Measurements from ENCODE around the gene CFDP1. TPM values are rescaled to one million over a fixed set of nuclear protein-coding genes. Genes with fewer than 3 reads are reported as not detected.

CFDP1 gene
- total RNA-seq, 2 experiments from 2014 or later: 37.6 to 41.3 TPM

DNA sequence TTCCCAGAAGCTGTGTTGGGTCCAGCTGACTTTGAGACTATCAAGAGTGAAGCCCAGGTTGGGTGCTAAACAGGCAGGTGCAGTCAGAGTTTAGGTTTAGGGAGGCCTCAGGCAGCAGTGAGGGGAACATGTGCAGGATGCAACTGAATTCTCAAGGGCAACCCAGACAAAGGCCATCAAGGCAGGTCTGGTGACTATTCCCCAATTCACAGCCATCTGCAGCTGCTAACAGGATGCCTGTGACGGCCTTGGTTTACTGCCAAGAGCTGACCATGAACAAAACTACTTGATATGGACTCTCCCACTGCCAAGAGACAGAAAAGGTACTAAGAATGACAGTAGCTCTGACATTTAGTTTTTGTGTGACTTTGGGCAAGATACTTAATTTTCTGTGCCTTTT is 136.7 kb downstream of the CFDP1 start:
- Mint-ChIP-seq H3K27ac (no peak overlapping the region), H3K4me3 (no peak overlapping the region), H3K9me3 (no peaks in the 10 kb centered on the region), H3K36me3 (peaks cover 61% of the 10 kb centered on the region), H3K4me1 (ENCODE audit: low read depth) (no peaks in the 10 kb centered on the region), H3K27me3 (no peaks in the 10 kb centered on the region)
- intact Hi-C loops (cut with micrococcal nuclease): no loop called here
- POLR2A ChIA-PET: no interaction called here
- no peak for DNase-seq
- CTCF ChIA-PET: no interaction called here

DNA sequence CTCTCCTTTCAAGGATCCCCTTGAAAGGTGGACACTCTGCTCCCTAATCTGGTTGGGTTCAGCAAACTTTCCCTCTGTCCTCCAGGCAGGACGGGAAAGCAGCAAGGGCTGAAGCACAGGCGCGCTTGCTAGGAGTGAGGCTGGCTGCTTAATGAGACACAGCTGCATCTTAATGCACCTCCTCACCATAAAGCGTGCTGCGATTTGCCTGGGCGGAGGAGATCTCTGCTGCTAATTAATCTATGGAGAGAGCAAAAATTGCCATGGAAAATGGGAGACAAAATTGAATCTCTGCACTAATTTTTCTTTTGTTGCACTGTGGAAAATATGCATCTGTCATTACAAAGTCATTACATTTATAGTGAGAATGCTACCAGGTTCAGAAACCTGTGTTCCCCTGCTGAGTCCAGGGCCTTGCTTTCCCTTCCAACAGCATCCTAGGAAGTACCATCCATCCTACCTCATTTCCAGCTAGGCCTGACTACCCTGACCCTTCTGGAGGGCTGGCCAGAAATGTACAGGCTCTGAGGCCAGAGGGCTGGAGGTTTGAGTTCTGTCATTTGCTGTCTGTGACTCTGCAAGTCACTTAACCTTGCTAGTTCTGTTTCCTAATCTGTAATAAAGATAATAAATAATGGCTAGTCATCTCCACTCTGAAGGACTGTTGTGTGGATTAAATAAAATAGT is 138.4 kb downstream of the CFDP1 start:
- Mint-ChIP-seq H3K27ac (no peak overlapping the region), H3K9me3 (no peaks in the 10 kb centered on the region), H3K36me3 (peaks cover 54% of the 10 kb centered on the region), H3K4me3 (no peak overlapping the region), H3K27me3 (no peaks in the 10 kb centered on the region), H3K4me1 (ENCODE audit: low read depth) (no peaks in the 10 kb centered on the region)
- no peak for DNase-seq
- intact Hi-C loops (cut with micrococcal nuclease): no loop called here
- ChIA-PET POLR2A (interaction anchor here (0.5 kb wide), 1 partner anchor 25 kb away, joined by 3 read pairs; no protein-coding TSS in a partner anchor), CTCF (interaction anchor here (1.4 kb wide), 1 partner anchor 61 kb away, joined by 3 read pairs; no protein-coding TSS in a partner anchor)

DNA sequence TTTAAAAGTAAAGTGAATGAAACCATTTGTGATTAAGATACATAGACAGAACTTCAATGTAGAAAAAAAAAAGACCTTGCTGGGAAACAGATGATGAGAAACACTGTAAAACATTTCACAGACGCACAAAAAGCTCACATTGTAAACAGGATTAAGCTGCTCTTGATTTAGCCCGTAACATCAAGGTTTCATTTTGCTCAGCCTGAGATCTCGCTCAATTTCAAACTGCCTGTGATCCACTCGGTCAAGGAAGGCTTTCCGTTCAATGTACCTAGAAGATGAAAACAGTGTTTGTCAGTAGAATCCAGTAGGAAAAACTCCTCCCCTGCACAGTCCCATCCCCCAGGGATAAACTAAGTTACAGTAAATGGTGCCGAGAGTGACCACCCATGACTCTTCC is 139.5 kb downstream of the CFDP1 start:
- CTCF ChIA-PET: no interaction called here
- H3K4me3 Mint-ChIP-seq: no peak overlapping the region
- H3K36me3 Mint-ChIP-seq: peaks cover 46% of the 10 kb centered on the region
- POLR2A ChIA-PET: no interaction called here
- H3K27ac Mint-ChIP-seq: no peak overlapping the region
- H3K4me1 Mint-ChIP-seq (ENCODE audit: low read depth): peaks cover 6% of the 10 kb centered on the region
- DNase-seq: no peak
- intact Hi-C loops (cut with micrococcal nuclease): no loop called here
- no peaks in the 10 kb centered on the region for H3K27me3 Mint-ChIP-seq
- H3K9me3 Mint-ChIP-seq: no peaks in the 10 kb centered on the region

DNA sequence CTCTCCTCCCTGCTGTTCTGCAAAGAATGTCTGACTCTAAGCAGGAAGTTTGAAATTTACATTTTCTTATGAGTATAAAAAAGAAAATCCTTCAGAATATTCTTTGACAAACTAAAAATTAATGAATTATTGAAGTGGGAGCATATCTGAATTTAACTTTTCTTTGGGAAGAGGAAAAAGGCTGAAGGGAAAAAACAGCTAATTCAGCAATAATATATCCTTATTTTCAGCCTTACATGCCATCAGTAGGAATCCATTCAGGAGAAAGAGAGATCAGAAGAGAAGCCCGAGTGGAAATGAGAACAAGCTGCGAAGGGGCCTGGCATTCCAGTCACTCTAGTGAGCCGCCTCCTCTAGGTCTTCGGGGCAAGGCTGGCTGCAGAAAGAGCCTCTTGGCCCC is 140.1 kb downstream of the CFDP1 start:
- H3K36me3 Mint-ChIP-seq: peaks cover 48% of the 10 kb centered on the region
- POLR2A ChIA-PET: no interaction called here
- H3K4me1 Mint-ChIP-seq (ENCODE audit: low read depth): peaks cover 12% of the 10 kb centered on the region
- intact Hi-C loops (cut with micrococcal nuclease): no loop called here
- peaks cover 5% of the 10 kb centered on the region for H3K27me3 Mint-ChIP-seq
- H3K4me3 Mint-ChIP-seq: no peak overlapping the region
- H3K9me3 Mint-ChIP-seq: no peaks in the 10 kb centered on the region
- no peak overlapping the region for H3K27ac Mint-ChIP-seq
- CTCF ChIA-PET: no interaction called here
- no peak for DNase-seq

DNA sequence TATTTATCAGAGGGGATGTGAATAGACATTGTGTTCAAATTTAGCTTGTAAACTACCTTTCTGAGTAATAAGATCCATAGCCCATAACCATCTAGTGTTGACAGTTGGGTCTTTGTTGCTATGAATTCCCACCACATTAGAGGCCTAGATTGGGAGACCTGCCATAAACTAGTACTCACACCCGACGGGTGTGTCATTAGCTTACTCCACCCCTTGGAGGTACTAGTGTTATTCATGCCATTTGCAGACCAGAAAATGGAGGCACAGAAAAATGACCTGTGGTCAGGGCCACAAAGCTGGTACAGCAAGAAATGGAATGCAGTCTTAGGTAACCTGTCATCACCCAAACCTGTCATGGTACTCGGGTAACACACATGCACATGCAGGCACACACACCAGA is 140.6 kb downstream of the CFDP1 start:
- no peak overlapping the region for H3K4me3 Mint-ChIP-seq
- H3K4me1 Mint-ChIP-seq (ENCODE audit: low read depth): peaks cover 15% of the 10 kb centered on the region
- ChIA-PET CTCF (no interaction called here), POLR2A (no interaction called here)
- no peak overlapping the region for H3K27ac Mint-ChIP-seq
- no peak for DNase-seq
- peaks cover 5% of the 10 kb centered on the region for H3K27me3 Mint-ChIP-seq
- no peaks in the 10 kb centered on the region for H3K9me3 Mint-ChIP-seq
- intact Hi-C loops (cut with micrococcal nuclease): no loop called here
- H3K36me3 Mint-ChIP-seq: peaks cover 45% of the 10 kb centered on the region

DNA sequence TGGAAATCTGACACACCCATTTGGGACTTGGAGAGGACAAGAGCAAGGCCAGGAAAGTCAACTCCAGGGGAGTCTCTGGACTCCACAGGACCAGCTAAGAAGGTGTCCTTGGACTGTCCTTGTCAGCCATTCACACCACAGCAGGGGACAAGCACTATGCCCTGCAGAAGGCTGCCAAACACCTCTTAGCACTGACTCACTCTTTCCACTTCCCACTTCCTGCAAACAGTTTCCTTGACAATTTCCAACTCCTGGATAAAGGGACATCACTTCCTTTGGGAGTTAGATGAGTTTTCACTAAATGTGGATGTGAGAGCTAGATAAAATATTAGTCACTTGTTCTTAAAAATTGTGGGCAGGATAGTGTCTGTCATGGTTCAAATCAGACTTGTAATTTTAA is 144.1 kb downstream of the CFDP1 start:
- H3K4me1 Mint-ChIP-seq (ENCODE audit: low read depth): peaks cover 16% of the 10 kb centered on the region
- no peak overlapping the region for H3K27ac Mint-ChIP-seq
- no peaks in the 10 kb centered on the region for H3K9me3 Mint-ChIP-seq
- ChIA-PET POLR2A (no interaction called here), CTCF (no interaction called here)
- intact Hi-C loops (cut with micrococcal nuclease): no loop called here
- peaks cover 6% of the 10 kb centered on the region for H3K27me3 Mint-ChIP-seq
- H3K4me3 Mint-ChIP-seq: no peak overlapping the region
- peaks cover 35% of the 10 kb centered on the region for H3K36me3 Mint-ChIP-seq
- DNase-seq: no peak

DNA sequence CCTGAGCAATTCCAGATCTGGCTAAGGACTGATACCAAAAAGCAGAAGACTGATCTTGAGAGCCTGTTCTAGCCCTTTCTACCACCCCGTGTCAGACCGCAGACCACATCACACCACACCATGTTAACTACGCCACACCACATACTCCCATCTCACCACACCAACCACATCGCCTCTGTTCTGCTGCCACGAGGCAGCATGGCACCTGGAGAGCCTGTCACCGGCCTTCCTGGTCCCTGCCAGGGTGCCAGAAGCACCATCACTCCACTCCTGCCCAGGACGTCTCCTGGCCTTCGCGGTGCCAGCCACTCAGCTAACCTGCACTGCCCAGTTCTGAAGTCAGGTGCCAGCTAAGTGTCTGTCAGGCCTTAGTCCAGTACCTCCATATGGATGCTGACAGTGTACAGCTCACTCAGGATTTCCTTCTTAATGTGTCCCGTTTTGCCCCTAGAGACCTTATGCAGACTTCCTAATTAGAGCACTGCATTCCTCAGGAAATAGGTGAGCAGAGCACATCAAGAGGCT is 144.6 kb downstream of the CFDP1 start:
- Mint-ChIP-seq H3K4me3 (peak overlapping the region; percentile 3), H3K27me3 (peaks cover 6% of the 10 kb centered on the region), H3K4me1 (ENCODE audit: low read depth) (peaks cover 16% of the 10 kb centered on the region), H3K9me3 (no peaks in the 10 kb centered on the region), H3K36me3 (peaks cover 30% of the 10 kb centered on the region), H3K27ac (peak overlapping the region; percentile 0)
- peak; percentile 79 for DNase-seq
- ChIA-PET POLR2A (no interaction called here), CTCF (no interaction called here)
- intact Hi-C loops (cut with micrococcal nuclease): no loop called here

DNA sequence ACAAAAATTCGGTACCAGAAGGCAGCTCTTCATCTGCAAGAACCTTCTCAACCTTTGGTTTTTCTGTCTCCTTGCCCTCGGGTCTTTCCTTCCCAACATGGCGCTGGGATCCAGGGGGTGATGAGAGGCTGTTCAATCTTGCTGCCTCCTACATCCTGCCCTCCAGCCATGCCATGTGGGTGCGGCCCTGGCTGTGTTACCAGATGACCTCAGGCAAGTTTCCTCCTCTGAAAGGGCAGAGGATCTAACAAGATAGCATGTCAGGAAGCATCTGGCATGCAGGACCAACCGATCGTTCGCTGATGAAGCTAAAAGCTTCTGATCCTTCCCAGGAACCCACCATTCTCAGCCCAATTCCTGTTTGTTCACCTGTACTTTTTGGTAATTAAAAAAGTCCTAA is 145.1 kb downstream of the CFDP1 start:
- Mint-ChIP-seq H3K36me3 (peaks cover 29% of the 10 kb centered on the region), H3K27ac (no peak overlapping the region), H3K4me1 (ENCODE audit: low read depth) (peaks cover 16% of the 10 kb centered on the region), H3K27me3 (peaks cover 6% of the 10 kb centered on the region), H3K9me3 (no peaks in the 10 kb centered on the region), H3K4me3 (no peak overlapping the region)
- intact Hi-C loops (cut with micrococcal nuclease): no loop called here
- POLR2A ChIA-PET: no interaction called here
- CTCF ChIA-PET: no interaction called here
- DNase-seq: no peak

DNA sequence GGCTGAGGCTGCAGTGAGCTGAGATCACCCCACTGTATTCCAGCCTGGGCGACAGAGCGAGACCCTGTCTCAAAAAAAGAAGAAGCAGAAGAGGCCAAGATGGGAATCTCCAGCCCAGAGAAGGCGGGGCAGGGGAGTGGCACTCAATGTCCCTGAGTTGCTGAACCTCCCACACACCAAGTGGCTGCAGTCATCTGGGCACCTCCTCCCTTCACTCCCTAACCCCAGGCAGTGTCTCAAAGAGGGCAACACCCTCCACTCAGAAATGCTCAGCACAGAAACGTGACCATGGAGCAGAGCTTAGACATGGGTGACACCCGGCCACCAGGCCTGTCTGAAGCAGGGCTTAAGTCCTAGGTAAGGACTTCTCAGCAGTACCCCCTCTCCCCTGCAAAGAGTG is 145.6 kb downstream of the CFDP1 start:
- Mint-ChIP-seq H3K36me3 (peaks cover 24% of the 10 kb centered on the region), H3K27ac (no peak overlapping the region), H3K27me3 (peaks cover 6% of the 10 kb centered on the region), H3K4me3 (no peak overlapping the region), H3K9me3 (no peaks in the 10 kb centered on the region), H3K4me1 (ENCODE audit: low read depth) (peaks cover 16% of the 10 kb centered on the region)
- POLR2A ChIA-PET: no interaction called here
- no peak for DNase-seq
- intact Hi-C loops (cut with micrococcal nuclease): no loop called here
- CTCF ChIA-PET: no interaction called here

DNA sequence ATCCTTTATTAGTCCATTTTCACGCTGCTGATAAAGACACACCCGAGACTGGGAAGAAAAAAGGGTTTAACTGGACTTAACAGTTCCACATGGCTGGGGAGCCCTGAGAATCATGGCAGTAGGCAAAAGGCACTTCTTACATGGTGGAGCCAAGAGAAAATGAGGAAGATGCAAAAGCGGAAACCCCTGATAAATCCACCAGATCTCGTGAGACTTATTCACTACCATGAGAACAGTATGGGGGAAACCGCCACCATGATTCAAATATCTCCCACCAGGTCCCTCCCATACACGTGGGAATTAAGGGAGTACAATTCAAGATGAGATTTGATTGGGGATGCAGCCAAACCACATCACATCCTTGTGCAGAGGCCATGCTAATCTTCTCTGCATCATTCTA is 146.9 kb downstream of the CFDP1 start:
- H3K4me1 Mint-ChIP-seq (ENCODE audit: low read depth): peaks cover 16% of the 10 kb centered on the region
- CTCF ChIA-PET: no interaction called here
- no peaks in the 10 kb centered on the region for H3K9me3 Mint-ChIP-seq
- H3K4me3 Mint-ChIP-seq: no peak overlapping the region
- H3K27me3 Mint-ChIP-seq: peaks cover 6% of the 10 kb centered on the region
- DNase-seq: no peak
- H3K27ac Mint-ChIP-seq: no peak overlapping the region
- intact Hi-C loops (cut with micrococcal nuclease): no loop called here
- peaks cover 15% of the 10 kb centered on the region for H3K36me3 Mint-ChIP-seq
- POLR2A ChIA-PET: no interaction called here

DNA sequence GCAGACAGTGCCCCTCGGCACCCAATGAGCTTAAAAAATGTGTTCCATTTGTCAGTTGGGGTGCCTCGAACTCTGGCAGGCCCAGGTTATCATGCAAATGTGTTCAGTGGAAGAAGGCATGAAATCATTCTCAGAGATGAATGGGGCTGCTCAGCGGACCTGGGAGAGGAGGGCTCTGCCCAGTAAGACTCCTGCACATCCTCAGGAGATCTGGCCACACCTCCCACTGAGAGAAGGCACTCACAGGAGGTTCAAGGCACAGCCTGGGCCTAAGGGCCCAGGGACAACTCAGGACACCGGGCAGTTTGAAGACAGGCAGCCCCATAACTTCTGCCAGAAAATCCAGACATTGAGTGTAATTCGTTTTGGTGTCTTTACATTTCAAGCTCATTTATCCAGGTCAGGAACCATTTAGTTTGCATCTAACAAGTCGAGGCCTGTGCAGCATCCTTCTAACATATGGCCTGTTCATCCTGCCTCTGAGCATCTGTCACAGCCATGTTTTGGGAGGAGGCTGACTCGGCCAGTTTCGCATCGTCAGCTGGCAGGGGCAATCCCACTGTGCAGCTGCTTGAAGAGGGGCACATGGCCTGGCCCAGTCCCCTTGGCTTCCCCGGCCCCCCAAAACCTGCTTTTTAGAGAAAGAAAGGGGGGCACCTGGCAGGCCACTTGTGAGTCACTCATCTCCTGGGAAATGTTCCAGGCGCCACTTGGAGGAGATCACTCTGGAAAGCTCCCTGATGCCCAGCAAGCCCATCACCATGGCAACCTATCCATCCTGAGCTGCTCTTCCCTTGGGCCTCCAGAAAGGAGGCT is 150.6 kb downstream of the CFDP1 start:
- ChIA-PET CTCF (interaction anchor here (1.3 kb wide), 1 partner anchor 83 kb away, joined by 4 read pairs; no protein-coding TSS in a partner anchor), POLR2A (interaction anchor here (0.6 kb wide), 1 partner anchor 63 kb away, joined by 3 read pairs; no protein-coding TSS in a partner anchor)
- Mint-ChIP-seq H3K4me1 (ENCODE audit: low read depth) (peaks cover 2% of the 10 kb centered on the region), H3K9me3 (no peaks in the 10 kb centered on the region), H3K27ac (no peak overlapping the region), H3K27me3 (peaks cover 6% of the 10 kb centered on the region), H3K4me3 (no peak overlapping the region), H3K36me3 (peaks cover 6% of the 10 kb centered on the region)
- intact Hi-C loops (cut with micrococcal nuclease): no loop called here
- no peak for DNase-seq

DNA sequence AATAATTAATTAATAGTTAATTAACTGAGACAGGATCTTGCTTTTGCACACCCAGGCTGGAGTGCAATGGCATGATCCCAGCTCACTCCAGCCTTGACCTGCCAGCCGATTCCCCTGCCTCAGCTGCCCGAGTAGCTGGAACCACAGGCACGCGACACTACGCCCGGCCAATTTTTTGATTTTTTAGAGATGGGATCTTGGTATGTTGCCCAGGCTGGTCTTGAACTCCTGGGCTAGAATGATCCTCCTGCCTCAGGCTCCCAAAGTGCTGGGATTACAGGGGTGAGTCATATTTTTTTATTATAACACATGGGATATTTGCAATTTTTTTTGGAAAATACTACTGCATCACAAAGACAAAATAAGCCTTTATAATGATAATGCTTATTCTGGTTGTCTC is 151.5 kb downstream of the CFDP1 start:
- ChIA-PET POLR2A (interaction anchor here (0.6 kb wide), 1 partner anchor 64 kb away, joined by 3 read pairs; no protein-coding TSS in a partner anchor), CTCF (no interaction called here)
- Mint-ChIP-seq H3K4me3 (no peak overlapping the region), H3K4me1 (ENCODE audit: low read depth) (no peaks in the 10 kb centered on the region), H3K27ac (no peak overlapping the region), H3K27me3 (peaks cover 6% of the 10 kb centered on the region), H3K36me3 (peaks cover 6% of the 10 kb centered on the region), H3K9me3 (no peaks in the 10 kb centered on the region)
- intact Hi-C loops (cut with micrococcal nuclease): no loop called here
- DNase-seq: no peak
